DMS 273 (cell line): ENCODE data around the gene KSR1.

Experiments
- DNase-seq: peaks from one replicate; lab custom pipeline; 2025; ENCODE audit not compliant: unreplicated experiment; lab: John Stamatoyannopoulos, UW

Gene KSR1

GRCh38 chr17:27581016-27581415 lies 124.8 kb downstream of the KSR1 start:
- no peak for DNase-seq

GRCh38 chr17:27582696-27583095 lies 126.4 kb downstream of the KSR1 start:
- DNase-seq, result no peak

- DNase-seq, result no peak
Observed at GRCh38 chr17:27585153-27585681, 129.0 kb downstream of the KSR1 start.

GRCh38 chr17:27585792-27586191 lies 129.5 kb downstream of the KSR1 start:
- peak; percentile 25 for DNase-seq

GRCh38 chr17:27586203-27586721 lies 130.0 kb downstream of the KSR1 start:
- peak; percentile 25 for DNase-seq

GRCh38 chr17:27588354-27588753 lies 132.1 kb downstream of the KSR1 start:
- no peak for DNase-seq

GRCh38 chr17:27590864-27591263 lies 134.6 kb downstream of the KSR1 start:
- no peak for DNase-seq

GRCh38 chr17:27591986-27592385 lies 135.7 kb downstream of the KSR1 start:
- no peak for DNase-seq

- no peak for DNase-seq
Observed at GRCh38 chr17:27593232-27593856, 137.1 kb downstream of the KSR1 start.

GRCh38 chr17:27593857-27594255 lies 137.6 kb downstream of the KSR1 start:
- DNase-seq, result no peak

- DNase-seq, result no peak
Observed at GRCh38 chr17:27595208-27595607, 139.0 kb downstream of the KSR1 start.

- DNase-seq, result peak; percentile 35
Observed at GRCh38 chr17:27596096-27596495, 139.8 kb downstream of the KSR1 start.

- DNase-seq, result peak; percentile 63
Observed at GRCh38 chr17:27596566-27597187, 140.4 kb downstream of the KSR1 start.

- DNase-seq, result no peak
Observed at GRCh38 chr17:27597188-27597580, 140.9 kb downstream of the KSR1 start.

- DNase-seq, result no peak
Observed at GRCh38 chr17:27597783-27598320, 141.6 kb downstream of the KSR1 start.

GRCh38 chr17:27598337-27599050 lies 142.2 kb downstream of the KSR1 start:
- DNase-seq, result no peak

- DNase-seq, result no peak
Observed at GRCh38 chr17:27600471-27600870, 144.2 kb downstream of the KSR1 start.

GRCh38 chr17:27601069-27601974 lies 145.1 kb downstream of the KSR1 start:
- peak; percentile 89 for DNase-seq

- DNase-seq, result no peak
Observed at GRCh38 chr17:27601975-27602302, 145.7 kb downstream of the KSR1 start.

GRCh38 chr17:27602721-27603420 lies 146.6 kb downstream of the KSR1 start:
- peak; percentile 85 for DNase-seq
